Left ventricle myocardium superior (tissue), 1 donor: ENCODE results near the gene CA12. TPM values are rescaled to one million over a fixed set of nuclear protein-coding genes. Genes with fewer than 3 reads are reported as not detected.

Source experiments
- ATAC-seq: fragments of 200-7000 bp; cut with Tn5 transposase; one replicate; pipeline ENCODE4 v1.9.1; 2020; ENCODE audit warnings: mild to moderate bottlenecking, moderate library complexity
- DNase-seq: peaks from one replicate; pipeline ENCODE4 v3.0.0-alpha.2; 2020
- intact Hi-C: fragments of 100-400 bp; cut with micrococcal nuclease; formaldehyde crosslinking; loops from one replicate; pipeline ENCODE4 v1.11.0; 2022
- total RNA-seq: library from RNA; stranded (reverse); fragmentation: NEBNext Ultra II Directional; extraction: Animal tissue kit (Norgen Biotek cat#: 25700); gene quantifications from one replicate; pipeline ENCODE4 v1.2.1, GENCODE V29; 2021
- donor health status: DM: no; HTN: yes; CAD: no; lungs with severe emphysema.

The CA12 gene
- total RNA-seq, 1 donor from 2014 or later, result 0.74 TPM

DNA sequence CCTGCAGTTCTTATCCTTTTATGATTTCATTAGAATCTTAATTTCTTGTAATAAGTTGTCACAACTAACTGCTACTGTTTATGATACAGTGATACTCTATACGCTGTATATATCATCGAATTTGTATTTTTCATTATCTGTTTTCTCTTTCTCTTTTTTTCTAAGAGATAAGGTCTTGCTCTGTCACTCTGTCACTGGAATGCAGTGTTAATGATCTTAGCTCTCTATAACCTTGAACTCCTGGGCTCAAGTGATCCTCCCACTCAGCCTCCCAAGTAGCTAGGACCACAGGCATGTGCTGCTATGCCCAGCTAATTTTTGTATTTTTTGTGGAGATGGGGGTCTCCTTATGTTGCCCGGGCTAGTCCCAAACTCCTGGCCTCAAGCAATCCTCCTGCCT is 89.4 kb downstream of the CA12 start:
- intact Hi-C loops, result no loop called here
- no peak for DNase-seq

DNA sequence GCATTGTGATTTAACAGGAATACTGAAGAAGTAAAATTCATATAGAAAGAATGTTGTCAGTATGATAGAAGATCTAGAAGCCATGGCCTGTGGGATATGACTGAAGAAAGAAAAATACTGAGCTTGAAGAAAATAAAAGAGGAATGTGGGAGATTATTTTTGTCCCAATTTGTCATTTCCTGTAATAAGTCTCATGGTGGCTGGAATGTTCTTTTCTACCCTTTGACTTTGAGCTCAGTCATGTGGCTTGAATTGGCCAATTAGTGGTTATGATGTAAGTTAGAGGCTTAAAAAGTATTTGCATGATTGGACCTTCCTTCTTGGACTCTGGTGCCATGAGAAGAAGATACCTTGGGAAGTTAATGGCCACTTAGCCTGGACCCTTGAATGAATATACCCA is 90.1 kb downstream of the CA12 start:
- intact Hi-C loops, result no loop called here
- ATAC-seq, result no peak
- DNase-seq, result no peak

More for the DNA sequence above, 89.4 kb downstream of the CA12 start:
- ATAC-seq, result no peak

DNA sequence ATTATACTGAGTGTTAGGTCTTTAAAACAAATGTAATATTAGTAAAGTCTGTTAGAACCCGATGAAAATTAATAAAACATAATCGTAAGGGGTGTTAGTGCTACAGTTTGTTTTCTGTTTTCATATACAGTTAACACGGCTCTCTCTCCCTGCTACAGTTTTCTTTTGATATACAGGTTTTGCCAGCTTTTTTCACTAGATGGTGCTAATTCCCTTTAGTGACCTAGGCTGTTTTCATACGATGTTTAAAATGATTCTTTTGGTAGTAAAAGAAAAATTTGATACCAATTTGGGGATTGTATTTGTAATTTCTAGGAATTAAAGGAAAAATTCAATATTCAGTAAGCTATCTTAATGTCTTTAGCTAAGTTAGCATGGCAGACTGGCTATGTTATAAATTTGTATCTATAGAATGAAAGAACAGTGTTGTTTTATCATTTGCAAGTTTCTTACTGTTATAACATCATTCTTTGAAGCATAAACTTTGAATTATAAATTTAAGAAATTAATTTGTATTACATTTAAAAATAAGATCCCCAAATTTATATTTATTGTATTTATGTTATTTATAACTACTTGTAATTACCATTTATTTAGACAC is 92.8 kb downstream of the CA12 start:
- intact Hi-C loops, result loop anchor here (1.0 kb wide), 1 partner anchor 114 kb away; no protein-coding TSS in a partner anchor
- ATAC-seq, result peak; percentile 63
- DNase-seq, result no peak

DNA sequence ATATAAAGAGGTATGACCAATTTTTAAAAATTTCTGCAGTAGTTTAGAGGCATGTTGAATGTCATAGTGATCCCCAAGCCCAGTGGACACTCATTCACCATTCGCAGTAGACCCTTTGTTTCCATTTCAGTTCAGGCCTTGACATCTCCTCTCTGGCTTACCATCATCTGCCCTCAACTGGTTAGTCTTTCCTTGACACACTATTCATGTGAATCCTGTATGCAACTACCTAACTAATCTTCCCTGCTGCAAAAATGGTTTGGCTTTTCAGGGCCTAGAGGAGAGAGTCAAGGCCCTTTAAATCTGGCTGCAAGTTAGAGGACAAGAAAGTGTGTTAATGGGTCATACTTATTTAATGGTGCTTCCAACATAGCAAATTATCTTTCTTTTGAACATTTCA is 93.3 kb downstream of the CA12 start:
- DNase-seq (no peak), ATAC-seq (no peak)
- intact Hi-C loops, result no loop called here

DNA sequence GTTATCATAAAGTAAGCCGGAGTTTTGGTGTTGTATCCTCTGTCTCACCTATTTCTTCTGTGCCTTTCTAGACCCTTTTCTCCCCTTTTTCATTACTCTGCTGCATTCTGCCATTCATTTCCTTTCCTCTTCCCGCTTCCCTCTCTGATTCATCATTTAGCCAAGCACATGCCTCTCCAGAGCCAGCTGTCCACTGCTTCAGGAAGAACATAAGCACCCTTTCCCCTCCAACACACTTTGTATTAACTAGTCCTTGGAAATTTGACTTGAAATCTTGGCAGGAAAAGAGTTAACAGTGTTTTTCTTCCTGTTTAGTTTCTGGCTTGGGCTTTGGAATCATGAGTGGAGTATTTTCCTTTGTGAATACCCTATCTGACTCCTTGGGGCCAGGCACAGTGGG is 94.5 kb downstream of the CA12 start:
- DNase-seq (no peak), ATAC-seq (no peak)
- intact Hi-C loops, result no loop called here

DNA sequence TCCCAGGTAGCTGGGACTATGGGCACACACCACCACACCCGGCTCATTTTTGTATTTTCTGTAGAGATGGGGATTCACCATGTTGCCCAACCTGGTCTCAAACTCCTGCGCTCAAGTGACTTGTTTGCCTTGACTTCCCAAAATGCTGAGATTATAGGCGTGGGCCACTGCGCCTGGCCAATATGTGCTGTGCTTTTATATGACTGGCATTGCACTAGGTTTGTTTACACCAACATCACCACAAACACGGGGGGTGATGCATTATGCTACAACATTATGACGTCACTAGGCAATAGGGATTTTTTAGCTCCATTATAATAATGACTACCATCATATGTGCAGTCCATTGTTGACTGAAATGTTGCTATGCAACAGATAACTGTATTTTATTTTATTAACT is 97.3 kb downstream of the CA12 start:
- DNase-seq, result no peak
- no peak for ATAC-seq
- intact Hi-C loops, result no loop called here

DNA sequence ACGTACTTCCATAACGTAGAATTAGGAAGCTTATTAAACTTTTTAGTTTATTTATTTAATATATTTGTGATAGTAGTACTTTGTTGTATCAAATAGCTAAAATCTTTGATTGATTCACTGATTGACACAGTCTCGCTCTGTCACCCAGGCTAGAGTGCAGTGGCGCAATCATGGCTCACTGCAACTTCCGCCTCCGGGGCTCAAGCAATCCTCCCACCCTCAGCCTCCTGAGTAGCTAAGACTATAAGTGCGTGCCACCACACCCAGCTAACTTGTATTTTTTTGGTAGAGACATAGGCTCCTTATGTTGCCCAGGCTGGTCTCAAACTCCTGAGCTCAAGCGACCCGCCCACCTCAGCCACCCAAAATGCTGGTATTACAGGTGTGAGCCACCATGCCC is 98.5 kb downstream of the CA12 start:
- DNase-seq (peak; percentile 56), ATAC-seq (peak; percentile 46)
- intact Hi-C loops, result no loop called here

DNA sequence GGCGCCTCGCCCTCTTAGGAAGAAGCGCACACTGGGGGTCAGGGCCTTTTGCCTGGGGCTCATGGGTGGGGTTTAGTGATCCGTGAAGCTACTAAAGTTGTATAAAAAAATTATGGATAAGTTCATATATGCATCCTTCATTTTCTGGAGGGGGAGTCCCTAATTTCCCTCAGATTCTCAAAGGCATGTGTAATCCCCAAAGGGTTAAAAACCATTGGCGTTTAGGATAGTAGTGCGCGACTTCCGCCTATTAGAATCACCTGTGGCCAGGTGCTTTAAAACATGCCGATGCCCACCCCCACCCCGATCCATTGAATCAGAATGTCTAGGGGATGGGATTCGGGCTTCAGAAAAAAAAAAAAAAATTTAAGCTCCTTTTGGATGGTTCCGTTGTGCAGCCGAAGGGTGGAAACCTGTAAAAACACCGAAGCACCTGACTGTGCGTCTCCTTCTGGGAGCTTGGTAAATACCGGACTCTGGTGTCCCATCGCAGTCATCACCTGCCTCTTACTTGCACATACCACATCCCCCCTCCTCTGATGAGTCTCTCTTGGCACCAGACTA is 103.7 kb downstream of the CA12 start:
- no peak for ATAC-seq
- intact Hi-C loops, result no loop called here
- no peak for DNase-seq

DNA sequence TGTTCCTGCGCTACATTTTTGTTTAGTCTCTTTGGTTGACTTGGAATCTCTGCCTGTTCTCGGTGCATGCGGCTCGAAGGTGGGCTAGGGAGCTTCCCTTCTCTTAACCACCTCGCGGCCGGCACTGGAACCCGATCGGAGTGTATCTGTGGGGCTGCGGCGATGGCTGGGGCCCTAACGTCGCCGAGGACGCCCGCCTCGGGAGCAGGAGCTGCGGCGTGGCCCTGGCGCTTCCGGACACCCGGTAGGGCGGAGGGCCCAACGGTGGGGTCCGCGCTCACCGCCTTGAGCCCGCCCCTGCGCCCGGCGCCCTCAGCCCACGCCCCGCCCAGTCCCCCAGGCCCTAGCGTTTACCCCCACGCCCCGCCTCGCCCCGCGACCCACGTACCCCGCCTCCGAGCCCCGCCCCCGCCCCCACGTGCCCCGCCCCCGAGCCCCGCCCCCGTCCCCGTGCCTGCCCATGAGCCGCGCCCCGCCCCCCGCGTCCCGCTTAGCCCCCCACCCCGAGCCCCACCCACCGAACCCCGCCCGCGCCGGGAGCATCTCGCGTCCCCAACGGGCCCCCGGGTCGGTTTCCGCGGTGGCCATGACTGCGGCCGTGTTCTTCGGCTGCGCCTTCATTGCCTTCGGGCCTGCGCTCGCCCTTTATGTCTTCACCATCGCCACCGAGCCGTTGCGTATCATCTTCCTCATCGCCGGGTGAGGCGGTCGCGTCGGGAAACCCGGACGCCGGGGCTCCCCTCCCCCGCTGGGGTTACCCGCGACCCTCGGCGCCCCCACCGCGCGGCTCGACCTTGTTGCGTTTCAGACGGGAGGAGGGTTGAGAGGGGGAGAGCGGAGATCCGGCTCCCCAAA is 104.4 kb downstream of the CA12 start, which contains the start of gene APH1B:
Gene APH1B (plus strand): TSS at position 568 of the 855 bp plus-strand sequence. CDS start 19 bp downstream, at position 587.
- peak; percentile 93 for DNase-seq

DNA sequence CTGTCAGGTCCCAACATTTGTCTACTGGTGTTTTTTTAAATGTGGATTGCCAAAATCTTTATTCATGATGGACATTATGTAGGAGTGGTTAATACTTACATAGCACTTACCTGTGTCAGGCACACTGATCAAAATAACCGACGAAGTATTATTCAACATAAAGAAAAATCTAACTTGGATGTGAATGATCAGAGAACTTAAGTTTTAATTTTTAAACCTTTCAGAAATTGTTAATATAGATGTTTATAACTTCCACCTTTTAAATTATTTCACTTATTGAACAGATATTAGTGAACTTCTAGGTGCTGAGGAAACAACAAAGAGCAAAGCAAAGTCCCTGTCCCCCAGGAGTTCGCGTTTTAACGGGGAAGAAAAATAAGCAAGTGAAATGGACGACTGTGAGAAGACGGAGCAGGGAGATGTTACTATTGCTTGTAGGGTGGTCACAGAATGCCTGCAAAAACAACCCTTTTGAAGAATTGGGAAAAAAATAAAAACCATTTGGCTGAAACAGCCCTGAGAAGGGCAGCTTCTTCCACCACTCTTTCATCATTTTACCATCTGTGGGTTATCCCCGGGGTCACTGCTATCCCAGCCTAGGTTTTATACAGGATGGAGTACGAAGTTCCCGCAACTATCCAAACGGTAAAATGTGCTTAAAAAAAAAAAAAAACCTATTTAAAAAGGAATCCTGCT is 105.2 kb downstream of the CA12 start:
- ATAC-seq (peak; percentile 16), DNase-seq (no peak)
- intact Hi-C loops, result no loop called here

More for the DNA sequence above, 104.4 kb downstream of the CA12 start, which contains the start of gene APH1B:
- peak; percentile 97 for ATAC-seq
- intact Hi-C loops, result no loop called here

DNA sequence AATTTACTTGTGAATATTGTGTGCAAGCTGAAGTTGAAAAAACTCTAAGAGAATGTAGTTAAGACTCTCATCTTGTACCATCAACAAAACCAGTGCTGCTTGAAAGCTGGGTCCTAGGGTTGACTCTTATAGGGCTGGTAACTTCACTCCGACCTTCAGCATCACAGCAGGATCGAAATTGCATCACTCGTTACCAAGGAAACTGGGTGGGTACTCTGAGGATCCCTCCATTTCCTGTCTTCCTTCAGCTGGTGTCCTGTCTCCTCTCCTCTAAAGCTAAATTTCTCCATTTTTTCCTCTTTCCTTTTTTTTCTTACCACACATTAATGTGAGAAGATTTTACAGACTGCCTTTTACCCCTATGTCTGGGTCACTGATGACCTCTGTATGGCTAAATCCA is 107.2 kb downstream of the CA12 start:
- ATAC-seq (no peak), DNase-seq (no peak)
- intact Hi-C loops, result no loop called here

Other genes with a start within 250 kb of the CA12 start
- 157 TPM for gene RPS27L, start 224.4 kb downstream of the CA12 start, total RNA-seq
- gene RAB8B, start 192.2 kb downstream of the CA12 start, total RNA-seq, result 9.1 TPM
- gene APH1B, start 104.2 kb downstream of the CA12 start, total RNA-seq, result 5.6 TPM
- 18.1 TPM for gene USP3, start 122.7 kb upstream of the CA12 start, total RNA-seq
- 42.4 TPM for gene FBXL22, start 215.5 kb upstream of the CA12 start, total RNA-seq